ENCODE results near the gene DIAPH1.

- TF ChIP-seq CTCF (IDR thresholded peaks at IDR 0.05) (no peak), POLR2A (IDR thresholded peaks at IDR 0.05) (no peak)
Observed at GRCh38 chr5:141608046-141608445, 10.8 kb downstream of the DIAPH1 start.
